ENCODE data around the gene AK5.

DNA sequence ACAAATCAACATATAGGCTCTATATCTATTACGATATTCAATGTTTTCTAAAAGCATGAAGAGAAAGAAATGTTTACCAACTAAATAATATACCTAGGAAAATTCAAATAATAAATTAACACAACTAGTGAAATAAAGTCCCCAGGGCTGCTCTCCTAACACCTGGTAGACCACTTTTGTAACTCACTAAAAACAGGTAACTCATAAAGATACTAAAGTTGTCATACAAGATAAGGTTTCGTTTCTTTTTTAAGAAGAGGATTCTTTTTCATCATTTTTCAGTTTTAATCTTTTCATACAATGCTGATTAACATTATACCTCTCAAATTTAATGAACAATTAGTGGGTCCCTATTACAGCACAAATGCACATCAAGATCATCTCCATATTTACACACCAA lies 301.7 kb downstream of the AK5 start:
- TF ChIP-seq CTCF (IDR thresholded peaks at IDR 0.05; ENCODE audit: low read length) (no peak), EZH2phosphoT487 (IDR thresholded peaks at IDR 0.05; ENCODE audit: low read length) (no peak), EZH2 (optimal IDR thresholded peaks at IDR 0.05; ENCODE audit: low read depth, low read length) (no peak)

All from MM.1S (cell line).